Lower leg skin (tissue), 4 donors: Measurements from ENCODE around the gene IL1R1. TPM values are rescaled to one million over a fixed set of nuclear protein-coding genes. Genes with fewer than 3 reads are reported as not detected.

Source experiments
- DNase-seq, 2 donors: peaks; one replicate each; pipeline ENCODE4 v3.0.0-alpha.2; 2019; ENCODE audit warnings: low spot score in 2 of 2
- H3K4me3 ChIP-seq: fragments of 200-600 bp; sonication (generic); 2 replicates; pipeline ENCODE4 v1.5.1; 2017; ENCODE audit warnings: mild to moderate bottlenecking, low read depth; ENCODE audit not compliant: poor library complexity, severe bottlenecking
- CTCF ChIP-seq, 3 donors: fragments of 450-650 bp; IDR thresholded peaks; one replicate each; pipeline ENCODE4 v1.5.1; 2016; ENCODE audit warnings: antibody characterized with exemption in 3 of 3, mild to moderate bottlenecking in 3 of 3, moderate library complexity in 2 of 3
- POLR2A ChIP-seq, 2 donors: fragments of 450-650 bp; IDR thresholded peaks; one replicate each; pipeline ENCODE4 v1.6.1; 2016 to 2017; ENCODE audit warnings: antibody characterized with exemption in 2 of 2, mild to moderate bottlenecking in 1 of 2, moderate library complexity in 1 of 2
- WGBS, 2 donors: methylation state at CpG; one replicate each; pipeline ENCODE4 v1.1.5; 2018; 5-methylcytosine and 5-hydroxymethylcytosine counted together
- intact Hi-C: fragments of 100-400 bp; cut with DNase I; formaldehyde crosslinking; loops from one replicate; pipeline ENCODE4 v1.15.0; 2023; ENCODE audit warnings: low total_unique reads
- total RNA-seq, 4 donors: library from RNA; depleted of rRNA; stranded (reverse); fragments of >200 nt; gene quantifications; one replicate each; pipeline ENCODE4 v1.1.0, GENCODE V29; 2016

The IL1R1 gene
- total RNA-seq, 4 donors from 2014 or later: 43.2 to 92.9 (median 53.0) TPM

- WGBS, 2 donors: 53% methylated on average over 7 of the region's 7 CpGs
- DNase-seq: peak in 1 of 2 donors; percentile 83
- TF ChIP-seq POLR2A (IDR thresholded peaks at IDR 0.05): no peak
- no peak for TF ChIP-seq CTCF (IDR thresholded peaks at IDR 0.05)
- H3K4me3 ChIP-seq: no peak overlapping the region
- intact Hi-C loops: no loop called here
Observed at GRCh38 chr2:102226612-102227391, 84.3 kb downstream of the IL1R1 start.

- 65 to 72% methylated on average over 6 of the region's 6 CpGs for WGBS, 2 donors
- DNase-seq: peak in 1 of 2 donors; percentile 74
- H3K4me3 ChIP-seq: no peak overlapping the region
- TF ChIP-seq CTCF (IDR thresholded peaks at IDR 0.05) (no peak), POLR2A (IDR thresholded peaks at IDR 0.05) (no peak)
- intact Hi-C loops: no loop called here
Observed at GRCh38 chr2:102229141-102229769, 86.7 kb downstream of the IL1R1 start.

Other genes starting within 250 kb of the IL1R1 start
- gene IL1R2, start 150.8 kb upstream of the IL1R1 start, total RNA-seq: 100 to 1,000 TPM in 1 of 4 donors, 10 to 100 TPM in 3; 58.4 to 106 (median 68.7) TPM
- 10 to 100 TPM; 12.7 to 21.9 (median 18.5) TPM for gene IL1RL2, start 44.3 kb downstream of the IL1R1 start, total RNA-seq
- gene IL1RL1, start 168.8 kb downstream of the IL1R1 start, total RNA-seq: 1 to 10 TPM in 3 of 4 donors, under 1 TPM in 1; 0.88 to 5.8 (median 1.9) TPM
- 1 to 10 TPM; 1.6 to 3.6 (median 2.6) TPM for gene IL18R1, start 213.1 kb downstream of the IL1R1 start, total RNA-seq